Activated T-helper 1 cell treated with anti-CD3 and anti-CD28 coated beads, Interleukin-12 subunit alpha, Interleukin-12 subunit beta, Interleukin-2, Interleukin-4 antibody, amounts not matched to agents 30 ng/mL and 10 ng/mL and 1 ng/mL, durations not matched to agents 14 hours and 24 hours and 36 hours (primary cell): ENCODE results near the gene OR51V1. TPM values are rescaled to one million over a fixed set of nuclear protein-coding genes. Genes with fewer than 3 reads are reported as not detected.

Source experiments
- total RNA-seq: library from RNA; stranded (reverse); gene quantifications from 2 replicates; pipeline ENCODE4 v1.2.3, GENCODE V29; 2022

OR51V1 gene
- total RNA-seq, 1 donor from 2014 or later, result not detected

Other genes with a start within 250 kb of the OR51V1 start
- not detected in 2 replicates for gene OR51A2, start 245.0 kb downstream of the OR51V1 start, total RNA-seq
- not detected in 2 replicates for gene OR51L1, start 205.8 kb downstream of the OR51V1 start, total RNA-seq
- not detected in 2 replicates for gene OR52J3, start 154.2 kb downstream of the OR51V1 start, total RNA-seq
- not detected in 2 replicates for gene OR52E2, start 141.1 kb downstream of the OR51V1 start, total RNA-seq
- gene OR52E1, start 131.1 kb downstream of the OR51V1 start, total RNA-seq, result not detected in 2 replicates
- not detected in 2 replicates for gene OR52A5, start 62.3 kb downstream of the OR51V1 start, total RNA-seq
- gene OR52A1, start 45.9 kb downstream of the OR51V1 start, total RNA-seq, result not detected in 2 replicates
- not detected in 2 replicates for gene HBB, start 26.4 kb upstream of the OR51V1 start, total RNA-seq
- not detected in 2 replicates for gene HBD, start 33.8 kb upstream of the OR51V1 start, total RNA-seq
- not detected in 2 replicates for gene HBG1, start 49.2 kb upstream of the OR51V1 start, total RNA-seq
- not detected in 2 replicates for gene HBG2, start 54.1 kb upstream of the OR51V1 start, total RNA-seq
- not detected in 2 replicates for gene HBE1, start 69.3 kb upstream of the OR51V1 start, total RNA-seq
- gene OR51B4, start 101.3 kb upstream of the OR51V1 start, total RNA-seq, result not detected in 2 replicates
- gene OR51B2, start 123.6 kb upstream of the OR51V1 start, total RNA-seq, result not detected in 2 replicates
- gene OR51B5, start 142.8 kb upstream of the OR51V1 start, total RNA-seq, result not detected in 2 replicates
- gene OR51B6, start 150.8 kb upstream of the OR51V1 start, total RNA-seq, result not detected in 2 replicates
- gene OR51M1, start 183.1 kb upstream of the OR51V1 start, total RNA-seq, result not detected in 2 replicates
- not detected in 2 replicates for gene OR51Q1, start 221.4 kb upstream of the OR51V1 start, total RNA-seq
- gene OR51I1, start 240.8 kb upstream of the OR51V1 start, total RNA-seq, result not detected in 2 replicates
- not detected in 2 replicates for gene OR51I2, start 248.6 kb upstream of the OR51V1 start, total RNA-seq